HEK293T (cell line): Measurements from ENCODE around the gene MECP2.

Experiments used
- BHLHE40 ChIP-seq: fragments of 450-650 bp; IDR thresholded peaks from 2 replicates; pipeline ENCODE4 v1.6.1; 2016; ENCODE audit warnings: mild to moderate bottlenecking, moderate library complexity, borderline replicate concordance
- FOXM1 ChIP-seq: fragments of 450-650 bp; IDR thresholded peaks from 2 replicates; pipeline ENCODE4 v1.6.1; 2017; ENCODE audit warnings: mild to moderate bottlenecking, borderline replicate concordance
- HDGF ChIP-seq: fragments of 450-650 bp; IDR thresholded peaks from 2 replicates; pipeline ENCODE4 v1.6.1; 2017; ENCODE audit warnings: antibody characterized with exemption, borderline replicate concordance
- L3MBTL2 ChIP-seq: fragments of 450-650 bp; conservative IDR thresholded peaks from 2 replicates; pipeline ENCODE4 v1.6.1; 2016; ENCODE audit warnings: mild to moderate bottlenecking
- SP1 ChIP-seq: fragments of 450-650 bp; IDR thresholded peaks from 2 replicates; pipeline ENCODE4 v1.6.1; 2017
- SUZ12 ChIP-seq: fragments of 450-650 bp; IDR thresholded peaks from 2 replicates; pipeline ENCODE4 v1.6.1; 2016; ENCODE audit warnings: mild to moderate bottlenecking
- TARDBP ChIP-seq: fragments of 450-650 bp; IDR thresholded peaks from 2 replicates; pipeline ENCODE4 v1.6.1; 2016

GRCh38 chrX:154120567-154120966, 23.1 kb upstream of the MECP2 start:
- TF ChIP-seq FOXM1: no peak
- no peak for TF ChIP-seq HDGF
- no peak for TF ChIP-seq SUZ12
- TF ChIP-seq BHLHE40: no peak
- no peak for TF ChIP-seq SP1
- TF ChIP-seq TARDBP: no peak
- TF ChIP-seq L3MBTL2: no peak
